ENCODE results near the gene ELMOD3. TPM values are rescaled to one million over a fixed set of nuclear protein-coding genes. Genes with fewer than 3 reads are reported as not detected.
"Not testable (repeated sequence)": the region's sequence is repeated elsewhere in the genome, so short reads cannot be mapped to it uniquely, and the experiment has no call there.

The ELMOD3 gene
- polyA plus RNA-seq, 6 donors from 2014 or later, result 9.8 to 23.1 (median 13.8) TPM

DNA sequence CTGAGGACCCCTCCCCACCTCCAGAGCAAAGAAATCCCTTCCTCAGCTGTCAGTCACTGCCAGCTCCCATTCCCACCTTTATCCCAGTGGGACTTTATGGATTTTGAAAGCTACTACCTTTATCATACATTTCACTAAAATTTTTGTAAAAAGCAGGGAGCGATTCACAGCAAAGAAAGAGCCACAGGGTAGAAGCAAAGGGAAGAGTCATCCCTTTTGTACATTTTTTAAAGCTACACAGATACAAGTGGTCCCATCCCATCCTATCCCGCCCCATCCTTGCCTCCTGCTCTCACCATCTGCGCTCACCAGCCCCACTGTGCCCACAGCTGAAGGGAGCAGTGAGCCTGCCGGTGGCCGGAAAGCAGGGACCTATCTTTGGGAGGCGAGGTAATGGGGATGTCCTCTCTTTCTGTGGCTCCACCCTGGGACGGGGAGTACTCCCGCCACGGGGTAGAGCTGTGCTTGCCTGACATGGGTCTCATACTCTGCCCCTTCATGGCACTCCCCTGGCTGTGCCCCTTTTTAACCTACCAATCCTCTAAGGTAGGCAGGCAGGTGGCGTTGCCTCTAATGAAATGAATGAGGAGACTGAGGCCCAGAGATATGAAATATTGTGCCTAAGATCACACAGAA is 77.1 kb downstream of the ELMOD3 start:
- no peaks in the 10 kb centered on the region for H3K36me3 Mint-ChIP-seq
- H3K9me3 Mint-ChIP-seq, result no peaks in the 10 kb centered on the region
- H3K27ac Mint-ChIP-seq, result no peak overlapping the region
- peaks cover 19 to 23% (median 23%) of the 10 kb centered on the region in 3 donors for H3K4me1 Mint-ChIP-seq
- no peaks in the 10 kb centered on the region for H3K27me3 Mint-ChIP-seq
- ATAC-seq (ENCODE audit: low read depth in 2 of 2) (no peak), DNase-seq (no peak)
- no peak overlapping the region for H3K4me3 Mint-ChIP-seq

DNA sequence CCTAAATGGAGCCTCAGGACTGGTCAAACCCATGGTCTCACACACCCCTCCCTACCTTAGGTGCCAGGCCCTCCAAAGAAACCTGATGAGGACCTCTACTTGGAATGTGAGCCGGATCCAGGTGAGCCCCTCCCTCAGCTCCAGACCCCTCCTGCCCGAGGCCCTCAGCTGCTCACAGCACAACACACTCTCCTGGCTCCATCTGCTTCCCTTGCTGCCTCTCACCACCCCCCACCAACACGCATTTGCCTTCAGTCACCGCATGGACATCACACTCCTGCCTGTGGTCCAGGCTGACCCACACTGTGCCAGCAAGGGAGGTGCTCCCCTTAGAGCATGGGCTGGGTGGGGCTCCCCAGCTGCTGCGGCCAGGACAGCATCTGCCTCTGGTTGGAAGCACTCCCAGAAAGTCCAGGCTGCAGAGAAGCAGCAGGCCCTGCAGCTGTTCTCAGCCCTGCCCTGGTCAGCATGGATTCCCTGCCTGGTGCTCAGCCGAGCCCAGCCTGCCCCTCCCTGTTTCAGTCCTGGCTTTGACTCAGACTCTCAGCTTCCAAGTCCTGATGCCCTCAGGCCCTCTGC is 79.0 kb downstream of the ELMOD3 start:
- Mint-ChIP-seq H3K27me3 (no peaks in the 10 kb centered on the region), H3K27ac (no peak overlapping the region), H3K9me3 (no peaks in the 10 kb centered on the region), H3K36me3 (no peaks in the 10 kb centered on the region), H3K4me3 (no peak overlapping the region), H3K4me1 (peaks cover 33 to 39% (median 37%) of the 10 kb centered on the region in 3 donors)
- ATAC-seq (ENCODE audit: low read depth in 2 of 2) (no peak), DNase-seq (no peak)

DNA sequence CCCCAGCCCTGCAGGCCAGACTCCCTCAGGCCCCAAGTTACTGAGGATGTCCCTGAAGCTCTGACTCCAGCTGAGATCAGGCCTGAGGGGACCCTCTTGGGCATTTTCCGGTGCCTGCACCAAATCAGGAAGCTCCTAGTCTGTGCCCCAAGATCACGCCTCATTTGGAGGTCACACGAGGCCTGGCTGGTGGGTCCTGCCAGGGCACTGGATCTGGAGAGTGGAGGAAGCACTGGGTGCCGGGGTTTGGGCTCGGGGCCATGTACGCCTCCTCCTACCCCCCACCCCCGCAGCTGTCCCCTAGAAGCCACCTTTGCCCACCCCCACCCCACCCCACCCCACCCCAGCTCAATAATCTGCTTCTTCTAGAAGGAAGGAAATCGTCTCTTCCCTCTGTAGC is 80.1 kb downstream of the ELMOD3 start:
- peak overlapping the region in 2 of 6 donors; percentile 4 to 79 for H3K27ac Mint-ChIP-seq
- ATAC-seq (ENCODE audit: low read depth in 2 of 2), result no peak
- H3K27me3 Mint-ChIP-seq, result no peaks in the 10 kb centered on the region
- peak overlapping the region in 3 of 8 donors; percentile 42 to 80 (median 57) for H3K4me3 Mint-ChIP-seq
- peaks cover 31 to 41% (median 37%) of the 10 kb centered on the region in 3 donors for H3K4me1 Mint-ChIP-seq
- H3K9me3 Mint-ChIP-seq, result no peaks in the 10 kb centered on the region
- no peak for DNase-seq
- H3K36me3 Mint-ChIP-seq, result no peaks in the 10 kb centered on the region

DNA sequence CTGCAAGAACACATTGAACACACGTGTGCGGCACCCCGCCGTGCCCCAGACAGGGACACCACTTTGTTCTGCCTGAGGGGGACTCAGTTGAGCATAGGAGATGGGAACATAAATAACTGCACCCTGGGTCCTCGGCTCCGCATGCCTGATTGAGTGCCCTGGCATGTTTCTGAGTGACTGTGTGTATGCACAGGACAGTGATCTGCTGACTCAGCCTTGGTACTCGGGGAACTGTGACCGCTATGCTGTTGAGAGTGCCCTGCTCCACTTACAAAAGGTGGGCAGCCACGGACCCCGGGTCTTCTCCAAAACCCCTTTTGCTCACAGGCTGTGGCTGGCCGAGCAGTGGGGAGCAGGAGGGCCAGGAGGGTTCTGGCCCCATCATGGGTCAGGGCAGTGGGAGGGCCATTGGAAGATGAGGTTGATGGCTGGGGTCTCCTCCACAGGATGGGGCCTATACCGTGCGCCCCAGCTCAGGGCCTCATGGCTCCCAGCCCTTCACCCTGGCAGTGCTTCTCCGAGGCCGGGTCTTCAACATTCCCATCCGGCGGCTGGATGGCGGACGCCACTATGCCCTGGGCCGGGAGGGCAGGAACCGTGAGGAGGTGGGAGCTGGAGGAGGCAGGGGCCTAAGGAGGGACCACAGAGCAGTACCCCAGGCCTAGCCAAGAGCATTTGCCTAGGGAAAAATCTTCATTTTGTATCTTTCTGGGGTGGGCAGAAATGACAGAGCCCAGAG is 80.8 kb downstream of the ELMOD3 start:
- Mint-ChIP-seq H3K9me3 (no peaks in the 10 kb centered on the region), H3K4me3 (peak overlapping the region in 6 of 8 donors; percentile 8 to 80 (median 56)), H3K27ac (peak overlapping the region in 1 of 6 donors; percentile 77), H3K4me1 (peaks cover 29 to 41% (median 37%) of the 10 kb centered on the region in 3 donors), H3K27me3 (no peaks in the 10 kb centered on the region), H3K36me3 (no peaks in the 10 kb centered on the region)
- ATAC-seq (ENCODE audit: low read depth in 2 of 2) (no peak), DNase-seq (no peak)

DNA sequence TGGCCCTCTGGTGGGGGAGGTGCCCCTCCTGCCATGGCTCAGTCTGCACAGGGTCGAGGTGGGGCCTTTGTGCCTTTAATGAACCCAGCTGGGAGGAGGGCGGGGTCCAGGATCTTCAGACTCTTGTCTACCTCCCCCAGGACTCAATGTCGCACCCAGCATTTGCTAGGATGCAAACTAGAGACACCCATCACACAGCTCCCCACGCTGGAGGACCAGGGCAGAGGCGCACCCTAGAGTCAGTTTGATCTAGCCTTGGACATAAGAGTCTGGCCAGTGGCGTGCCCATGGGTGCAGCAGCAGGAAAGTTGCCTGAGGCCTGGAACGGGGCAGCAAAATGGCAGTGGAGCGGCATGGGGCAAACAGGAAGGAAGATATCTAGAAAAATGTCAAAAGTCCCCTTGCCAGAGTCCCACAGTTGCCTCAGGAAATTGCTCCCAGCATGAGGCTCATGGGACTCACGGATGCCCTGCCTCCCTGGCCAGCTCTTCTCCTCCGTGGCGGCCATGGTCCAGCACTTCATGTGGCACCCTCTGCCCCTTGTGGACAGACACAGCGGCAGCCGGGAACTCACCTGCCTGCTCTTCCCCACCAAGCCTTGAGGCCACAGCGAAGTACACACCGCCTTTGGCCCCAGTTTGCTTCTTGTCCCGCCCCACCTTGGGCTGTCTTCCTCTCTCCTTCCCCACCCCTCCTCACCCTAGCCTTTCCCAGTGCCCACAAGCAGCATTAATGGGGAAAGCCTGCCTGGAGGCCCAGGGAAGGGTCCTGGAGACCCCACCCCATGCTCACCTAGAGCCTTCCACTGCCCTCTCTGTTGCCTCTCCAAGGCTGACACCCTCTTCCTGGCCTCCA is 81.6 kb downstream of the ELMOD3 start:
- no peak for DNase-seq
- peak overlapping the region; percentile 77 to 99 (median 94) for H3K27ac Mint-ChIP-seq
- no peaks in the 10 kb centered on the region for H3K27me3 Mint-ChIP-seq

DNA sequence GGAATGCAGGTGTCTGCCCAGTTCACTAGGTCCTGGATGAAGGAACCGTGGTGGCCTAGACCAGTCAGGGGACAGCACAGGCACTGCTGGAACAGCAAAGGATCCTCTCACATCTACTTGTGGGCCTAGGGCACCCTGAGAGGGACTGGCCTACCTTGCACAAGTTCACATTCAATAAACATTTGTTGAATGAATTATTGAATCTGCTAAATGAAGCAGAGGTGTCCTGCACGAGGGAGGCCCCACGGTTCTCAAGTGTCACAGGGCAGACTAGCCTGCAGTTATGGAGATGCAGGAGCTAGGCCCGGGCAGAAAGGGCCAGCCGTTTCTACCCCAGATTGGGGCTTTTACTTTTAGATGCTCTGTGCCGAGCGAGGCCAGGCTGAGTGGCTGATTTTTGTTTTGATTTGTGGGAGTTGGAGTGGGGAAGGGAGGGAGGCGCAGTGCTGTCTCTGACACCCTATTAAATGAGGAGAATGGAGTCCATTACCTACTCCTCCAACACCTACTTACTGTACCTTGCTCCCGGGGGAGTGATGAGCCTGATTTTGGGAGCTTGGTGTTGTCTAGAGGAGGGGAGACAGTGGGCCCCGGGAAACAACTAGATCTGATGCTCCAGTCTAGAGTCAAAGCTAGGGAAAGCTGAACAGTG is 82.4 kb downstream of the ELMOD3 start:
- Mint-ChIP-seq H3K9me3 (no peaks in the 10 kb centered on the region), H3K4me1 (peaks cover 29 to 41% (median 38%) of the 10 kb centered on the region in 3 donors), H3K4me3 (peak overlapping the region; percentile 80 to 94 (median 87)), H3K27me3 (no peaks in the 10 kb centered on the region), H3K36me3 (no peaks in the 10 kb centered on the region), H3K27ac (peak overlapping the region; percentile 78 to 99 (median 97))
- DNase-seq (no peak), ATAC-seq (ENCODE audit: low read depth in 2 of 2) (no peak)

More for the DNA sequence above, 81.6 kb downstream of the ELMOD3 start:
- Mint-ChIP-seq H3K9me3 (no peaks in the 10 kb centered on the region), H3K36me3 (no peaks in the 10 kb centered on the region), H3K4me3 (peak overlapping the region in 7 of 8 donors; percentile 29 to 94 (median 80)), H3K4me1 (peaks cover 29 to 41% (median 37%) of the 10 kb centered on the region in 3 donors)
- no peak for ATAC-seq (ENCODE audit: low read depth in 2 of 2)

DNA sequence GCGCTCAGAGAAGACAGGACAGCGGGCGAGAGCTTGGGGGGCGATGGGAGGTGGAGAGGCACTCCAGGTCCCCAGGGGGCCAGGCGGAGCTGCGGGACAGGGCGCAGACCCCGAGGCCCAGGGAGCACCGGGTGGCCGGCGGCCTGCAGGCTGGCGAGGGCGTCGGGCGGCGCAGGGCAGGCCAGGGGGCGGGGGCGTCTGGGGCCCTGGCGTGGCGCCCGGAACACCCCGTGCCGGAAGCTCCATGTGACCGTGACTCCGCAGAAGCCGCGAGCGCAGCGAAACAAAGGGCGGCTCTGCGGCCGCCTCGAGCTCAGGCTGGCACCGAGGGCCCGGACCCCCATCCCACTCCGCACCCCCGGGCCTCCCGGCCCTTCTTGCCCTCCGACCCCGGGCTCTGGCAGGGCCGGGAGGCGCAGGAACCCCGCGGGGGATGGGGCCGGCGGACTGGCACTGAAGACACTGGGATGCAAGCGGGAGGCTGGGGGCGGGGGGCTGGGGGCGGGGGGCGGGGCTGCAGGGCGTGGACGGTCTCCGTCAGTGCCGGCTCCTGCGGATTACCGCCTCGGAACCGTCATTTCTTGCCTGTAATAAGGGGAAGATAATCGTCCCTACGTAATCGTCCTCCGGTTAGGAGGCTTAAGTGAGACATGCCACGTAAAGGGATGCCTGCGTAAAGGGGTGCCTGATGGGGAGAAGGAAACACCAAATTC is 83.1 kb downstream of the ELMOD3 start:
- H3K4me1 Mint-ChIP-seq, result peaks cover 29 to 41% (median 39%) of the 10 kb centered on the region in 3 donors
- no peaks in the 10 kb centered on the region for H3K27me3 Mint-ChIP-seq
- peak; percentile 85 to 91 for ATAC-seq (ENCODE audit: low read depth in 2 of 2)
- H3K36me3 Mint-ChIP-seq, result no peaks in the 10 kb centered on the region
- H3K27ac Mint-ChIP-seq, result peak overlapping the region; percentile 96 to 99 (median 98)
- peak; percentile 85 for DNase-seq
- no peaks in the 10 kb centered on the region for H3K9me3 Mint-ChIP-seq
- H3K4me3 Mint-ChIP-seq, result peak overlapping the region; percentile 80 to 98 (median 92)

DNA sequence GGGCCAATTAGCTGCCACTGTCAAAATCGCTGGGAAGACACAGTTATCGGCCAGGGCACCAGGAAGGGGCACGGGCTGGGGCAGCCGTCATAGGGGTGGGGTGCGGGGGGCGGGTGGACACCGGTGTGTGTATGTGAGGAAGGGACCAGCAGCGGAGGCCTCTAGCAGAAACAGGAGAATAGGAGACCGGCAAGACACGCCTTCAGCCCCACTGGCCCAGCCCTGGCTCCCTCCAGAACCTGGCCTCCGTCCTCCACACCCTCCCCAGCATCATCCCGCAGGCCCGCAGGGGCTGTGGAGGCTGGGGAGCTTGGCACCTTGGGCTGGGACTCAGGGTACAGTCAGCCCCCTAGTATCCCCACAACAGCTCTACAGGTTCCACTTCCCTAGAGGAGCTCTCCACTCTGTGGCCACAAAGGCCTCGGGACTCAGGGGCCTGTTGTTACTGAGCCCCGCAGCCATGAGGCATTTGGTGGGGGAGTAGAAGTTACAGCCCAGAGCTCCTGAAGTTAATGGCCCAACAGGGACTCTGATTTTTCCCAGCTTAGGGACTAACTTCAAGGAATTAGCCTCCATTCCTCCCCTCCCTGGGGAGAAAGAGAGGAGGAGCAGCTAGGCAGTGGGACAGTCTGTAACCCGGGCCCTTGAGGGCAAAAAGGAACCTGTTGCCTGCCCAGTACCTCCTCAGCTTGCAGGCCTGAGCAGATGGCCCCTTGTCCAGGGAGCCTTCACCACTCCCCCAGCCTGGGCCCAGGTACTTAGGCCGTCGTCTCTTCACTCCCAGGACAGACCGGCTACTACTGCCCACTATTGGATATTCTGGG is 83.8 kb downstream of the ELMOD3 start:
- peak overlapping the region; percentile 80 to 98 (median 90) for H3K4me3 Mint-ChIP-seq

DNA sequence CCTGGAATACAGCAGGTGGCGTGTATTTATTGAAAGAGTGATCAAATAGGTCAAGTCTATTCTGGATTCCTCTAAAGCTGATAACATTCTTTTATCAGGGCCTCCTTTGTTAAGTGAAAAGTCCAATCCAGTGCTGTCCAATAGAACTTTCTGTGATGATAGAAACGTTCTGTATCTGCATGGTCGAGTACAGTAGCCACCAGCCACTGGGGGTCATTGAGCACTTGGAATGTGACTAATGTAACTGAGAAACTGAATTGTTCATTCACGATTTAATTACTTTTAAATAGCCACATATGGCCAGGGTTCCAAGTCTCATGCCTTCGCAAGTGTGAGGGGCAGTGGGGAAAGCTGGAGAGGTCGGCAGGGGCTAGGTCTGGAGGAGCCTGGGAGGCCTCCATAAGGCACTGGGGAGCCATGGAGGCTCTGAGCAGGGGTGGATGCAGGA is 84.5 kb downstream of the ELMOD3 start:
- Mint-ChIP-seq H3K4me1 (peaks cover 29 to 41% (median 39%) of the 10 kb centered on the region in 3 donors), H3K27me3 (no peaks in the 10 kb centered on the region), H3K36me3 (no peaks in the 10 kb centered on the region), H3K4me3 (peak overlapping the region in 5 of 8 donors; percentile 22 to 85 (median 53)), H3K27ac (peak overlapping the region in 4 of 6 donors; percentile 67 to 97 (median 74)), H3K9me3 (no peaks in the 10 kb centered on the region)
- DNase-seq (no peak), ATAC-seq (ENCODE audit: low read depth in 2 of 2) (no peak)

More for the DNA sequence above, 83.8 kb downstream of the ELMOD3 start:
- Mint-ChIP-seq H3K9me3 (no peaks in the 10 kb centered on the region), H3K36me3 (no peaks in the 10 kb centered on the region), H3K27ac (peak overlapping the region; percentile 95 to 99 (median 98)), H3K27me3 (no peaks in the 10 kb centered on the region), H3K4me1 (peaks cover 29 to 41% (median 39%) of the 10 kb centered on the region in 3 donors)
- no peak for DNase-seq
- peak; percentile 1 to 2 for ATAC-seq (ENCODE audit: low read depth in 2 of 2)

DNA sequence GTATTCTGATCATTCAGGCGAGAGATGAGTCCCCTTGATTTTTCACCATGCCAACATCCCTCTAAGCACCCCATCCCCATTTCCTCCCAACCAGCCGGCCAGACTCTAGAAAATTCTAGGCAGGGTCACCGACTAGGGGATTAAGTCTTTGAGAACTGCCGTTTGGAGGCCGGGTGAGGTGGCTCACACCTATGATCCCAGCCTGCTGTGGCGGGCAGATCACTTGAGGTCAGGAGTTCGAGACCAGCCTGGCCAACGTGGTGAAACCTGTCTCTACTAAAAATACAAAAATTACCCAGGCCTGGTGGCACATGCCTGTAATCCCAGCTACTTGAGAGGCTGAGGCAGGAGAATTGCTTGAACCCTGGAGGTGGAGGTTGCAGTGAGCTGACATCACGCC is 85.0 kb downstream of the ELMOD3 start:
- peaks cover 29 to 39% (median 35%) of the 10 kb centered on the region in 3 donors for H3K4me1 Mint-ChIP-seq
- not testable (repeated sequence) for H3K27me3 Mint-ChIP-seq; H3K9me3 Mint-ChIP-seq; DNase-seq; H3K36me3 Mint-ChIP-seq; ATAC-seq (ENCODE audit: low read depth in 2 of 2)
- peak overlapping the region in 1 of 6 donors; percentile 73 for H3K27ac Mint-ChIP-seq
- H3K4me3 Mint-ChIP-seq, result peak overlapping the region in 2 of 8 donors; percentile 22 to 53

DNA sequence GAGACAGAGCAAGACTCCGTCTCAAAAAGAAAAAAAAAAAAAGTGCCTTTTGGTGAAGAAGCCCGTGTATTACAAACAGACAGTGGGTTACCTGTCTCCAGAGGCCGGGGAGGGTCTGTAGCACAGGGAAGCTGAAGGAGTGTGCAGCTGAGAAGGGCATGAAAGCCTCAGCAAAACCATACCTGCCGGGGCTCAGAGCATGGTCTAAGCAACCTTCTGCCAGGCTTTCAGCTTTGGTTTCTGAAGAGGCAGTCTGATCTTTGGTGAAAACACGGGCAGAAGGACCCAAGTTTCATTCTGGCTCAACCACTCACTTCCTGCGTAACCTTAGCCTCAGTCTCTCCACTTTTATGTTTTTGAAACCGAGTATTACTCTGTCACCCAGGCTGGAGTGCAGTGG is 85.4 kb downstream of the ELMOD3 start:
- Mint-ChIP-seq H3K9me3 (no peaks in the 10 kb centered on the region), H3K27ac (peak overlapping the region in 2 of 6 donors; percentile 54 to 63), H3K4me1 (peaks cover 26 to 35% (median 32%) of the 10 kb centered on the region in 3 donors), H3K27me3 (no peaks in the 10 kb centered on the region), H3K4me3 (peak overlapping the region in 1 of 8 donors; percentile 61), H3K36me3 (no peaks in the 10 kb centered on the region)
- ATAC-seq (ENCODE audit: low read depth in 2 of 2) (no peak), DNase-seq (no peak)

Data from naive B cell (primary cell).